GM18909 (cell line): ENCODE measurements around the gene OLFML2B.
"Not testable (repeated sequence)": the region's sequence is repeated elsewhere in the genome, so short reads cannot be mapped to it uniquely, and the experiment has no call there.

Experiments
- ATAC-seq: cut with Tn5 transposase; IDR thresholded peaks from one replicate; pipeline ENCODE4 v1.9.1; 2021; ENCODE audit warnings: mild to moderate bottlenecking; ENCODE audit not compliant: unreplicated experiment, poor library complexity

The OLFML2B gene

GRCh38 chr1:162023547-162024501, at the start of gene OLFML2B:
Gene OLFML2B (minus strand): TSS chr1:162023869. CDS start chr1:162023430, 439 bp downstream.
- ATAC-seq: peak; percentile 62

- no peak for ATAC-seq
Observed at GRCh38 chr1:162072740-162073139, 49.1 kb upstream of the OLFML2B start.

- ATAC-seq: no peak
Observed at GRCh38 chr1:162070825-162071224, 47.2 kb upstream of the OLFML2B start.

DNA sequence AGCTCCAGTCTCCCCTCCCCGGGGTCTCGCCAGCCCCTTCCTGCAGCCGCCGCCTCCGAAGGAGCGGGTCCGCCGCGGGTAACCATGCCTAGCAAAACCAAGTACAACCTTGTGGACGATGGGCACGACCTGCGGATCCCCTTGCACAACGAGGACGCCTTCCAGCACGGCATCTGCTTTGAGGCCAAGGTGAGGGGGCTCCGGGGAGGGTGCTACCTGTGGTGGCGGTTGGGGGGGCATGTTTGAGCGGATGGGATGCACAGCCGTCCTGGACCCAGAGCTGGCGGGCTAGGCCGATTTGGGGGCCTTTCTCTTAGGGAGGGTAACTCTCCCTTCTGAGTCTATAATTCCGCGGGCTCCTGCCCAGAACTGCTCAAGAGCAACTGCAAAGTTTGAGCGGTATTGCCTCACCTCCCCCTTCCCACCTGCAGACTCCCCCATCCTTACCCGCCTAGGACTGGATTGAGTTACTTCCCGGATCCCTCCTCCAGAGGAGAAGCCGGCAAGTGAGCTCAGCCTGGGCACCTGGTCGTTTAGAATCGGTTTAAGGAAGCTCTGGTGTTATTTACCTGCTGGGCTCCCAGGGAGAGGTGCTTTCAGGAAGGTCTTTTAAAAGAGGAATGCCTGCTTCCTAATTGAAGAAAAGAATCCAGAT, 46.6 kb upstream of the OLFML2B start:
- ATAC-seq: no peak

DNA sequence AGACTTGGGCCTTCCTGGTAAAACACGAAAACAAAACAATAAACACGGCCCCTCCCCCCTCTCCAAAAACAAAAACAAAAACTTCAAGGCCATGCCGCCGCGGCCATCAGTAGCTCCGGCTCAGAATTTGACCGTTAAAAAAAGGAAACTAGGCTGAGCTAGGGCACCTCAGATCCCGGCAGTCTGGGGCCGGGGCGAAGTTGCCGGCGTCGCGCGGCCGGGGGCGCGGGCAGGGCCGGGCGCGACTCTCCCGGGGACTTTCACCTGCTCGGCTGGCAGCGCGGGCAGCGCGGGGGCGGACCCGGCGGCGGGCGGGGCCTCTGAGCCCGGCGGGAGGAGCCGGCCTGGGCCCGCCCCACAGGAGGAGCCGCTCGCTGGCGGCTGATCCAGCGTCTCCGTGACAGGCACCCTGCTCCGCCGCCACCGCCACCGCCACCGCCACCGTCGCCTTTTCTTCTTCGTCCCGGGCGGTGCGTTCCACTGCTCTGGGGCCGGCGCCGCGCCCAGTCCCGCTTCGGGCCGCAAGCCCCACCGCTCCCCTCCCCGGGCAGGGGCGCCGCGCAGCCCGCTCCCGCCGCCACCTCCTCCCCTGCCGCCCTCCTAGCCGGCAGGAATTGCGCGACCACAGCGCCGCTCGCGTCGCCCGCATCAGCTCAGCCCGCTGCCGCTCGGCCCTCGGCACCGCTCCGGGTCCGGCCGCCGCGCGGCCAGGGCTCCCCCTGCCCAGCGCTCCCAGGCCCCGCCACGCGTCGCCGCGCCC, 45.8 kb upstream of the OLFML2B start, which contains the start of gene NOS1AP:
Gene NOS1AP, plus strand, starts transcription at position 358 of the 760 bp plus-strand sequence. CDS start 487 bp downstream, outside the sequence.
- peak; percentile 97 for ATAC-seq

DNA sequence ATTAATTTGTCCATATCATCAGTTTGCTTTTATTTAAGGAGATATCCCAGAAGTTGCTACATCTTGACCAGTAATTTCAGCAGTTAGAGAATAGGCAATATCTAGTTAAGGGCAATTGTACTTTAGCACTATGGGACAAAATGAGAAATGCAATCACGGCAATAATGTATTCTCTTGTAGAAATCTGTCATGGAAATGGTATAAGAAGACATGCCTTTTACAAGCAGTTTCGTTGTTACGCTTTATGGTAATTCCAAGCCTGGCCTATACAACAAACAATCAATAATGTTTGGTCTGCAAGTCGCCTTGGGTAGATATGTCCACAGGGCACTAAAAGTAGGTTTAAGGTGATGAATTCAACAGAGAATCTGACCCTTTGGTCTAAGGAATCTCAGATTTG, 44.6 kb upstream of the OLFML2B start:
- ATAC-seq: no peak

DNA sequence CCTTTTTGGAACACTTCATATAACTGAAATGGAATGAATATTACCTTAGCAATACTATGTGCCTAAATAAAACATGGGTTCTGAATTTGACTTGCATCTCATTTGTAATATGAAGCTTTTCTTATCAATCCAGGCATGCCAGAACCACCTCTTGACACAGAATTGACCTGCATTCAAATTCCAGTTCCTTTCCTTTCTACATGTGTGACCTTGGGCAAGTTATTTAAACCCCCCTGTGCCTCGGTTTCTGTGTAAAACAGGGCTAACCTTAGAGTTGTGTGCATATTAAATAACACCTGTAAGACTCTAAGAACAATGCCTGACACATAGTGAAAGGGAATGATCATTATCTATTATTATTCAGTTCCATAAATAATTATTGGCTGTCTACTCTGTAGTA, 43.8 kb upstream of the OLFML2B start:
- ATAC-seq: no peak

DNA sequence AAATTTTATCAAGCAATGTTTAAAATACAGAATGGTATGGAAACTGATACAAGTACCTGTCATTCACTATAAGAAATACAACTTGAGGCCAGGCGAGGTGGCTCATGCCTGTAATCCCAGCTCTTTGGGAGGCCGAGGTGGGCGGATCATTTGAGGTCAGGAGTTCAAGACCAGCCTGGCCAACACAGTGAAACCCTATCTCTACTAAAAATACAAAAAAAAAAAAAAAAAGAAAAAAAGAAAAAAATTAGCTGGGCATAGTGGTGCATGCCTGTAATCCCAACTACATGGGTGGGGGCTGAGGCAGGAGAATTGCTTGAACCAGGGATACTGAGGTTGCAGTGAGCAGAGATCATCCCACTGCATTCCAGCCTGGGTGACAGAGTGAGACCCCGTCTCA, 43.2 kb upstream of the OLFML2B start:
- not testable (repeated sequence) for ATAC-seq

DNA sequence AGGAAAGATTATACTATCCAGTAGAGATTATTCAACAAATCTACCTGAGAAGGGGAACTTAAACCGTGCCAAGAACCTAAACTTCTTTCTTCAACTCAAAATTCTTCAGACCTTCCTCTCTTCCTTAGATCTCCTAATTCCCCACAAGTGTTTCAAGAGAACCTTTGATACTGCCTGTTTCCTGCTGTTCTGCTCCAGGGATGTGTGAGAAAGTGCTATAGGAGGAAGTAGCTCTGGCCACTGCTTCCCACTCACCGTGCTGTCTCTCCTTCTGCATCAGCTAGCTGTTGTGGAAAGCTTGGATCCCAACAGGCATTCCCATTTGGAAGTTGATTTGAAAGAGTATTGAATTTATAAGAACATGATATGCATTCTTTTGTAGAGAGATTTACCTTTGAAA, 41.3 kb upstream of the OLFML2B start:
- no peak for ATAC-seq

DNA sequence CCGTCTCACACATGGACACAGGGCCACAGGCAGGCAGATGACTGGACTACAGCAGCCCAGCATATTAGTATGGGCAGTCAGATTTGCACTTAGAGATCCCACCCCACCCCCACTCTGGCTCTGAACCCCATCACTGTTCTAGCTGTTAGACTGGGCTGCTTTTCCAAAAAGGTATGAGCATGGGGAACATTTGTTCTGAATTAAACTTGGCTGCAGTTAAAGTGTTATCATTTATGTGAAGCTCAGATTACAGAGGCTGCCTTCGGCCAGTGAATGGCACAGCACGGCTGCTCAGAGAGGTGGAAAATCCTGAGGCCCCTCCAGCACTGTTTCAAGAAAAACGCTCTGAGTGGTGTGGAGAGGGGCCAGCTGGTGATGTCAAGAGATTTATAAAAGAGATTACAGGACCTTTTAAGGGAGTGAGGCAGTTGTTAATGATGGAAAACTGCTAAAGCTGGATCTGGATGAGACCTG, 38.9 kb upstream of the OLFML2B start:
- no peak for ATAC-seq

GRCh38 chr1:162060314-162060713, 36.6 kb upstream of the OLFML2B start:
- no peak for ATAC-seq

GRCh38 chr1:162059721-162060120, 36.1 kb upstream of the OLFML2B start:
- ATAC-seq: no peak

- ATAC-seq: no peak
Observed at GRCh38 chr1:162056579-162056978, 32.9 kb upstream of the OLFML2B start.

DNA sequence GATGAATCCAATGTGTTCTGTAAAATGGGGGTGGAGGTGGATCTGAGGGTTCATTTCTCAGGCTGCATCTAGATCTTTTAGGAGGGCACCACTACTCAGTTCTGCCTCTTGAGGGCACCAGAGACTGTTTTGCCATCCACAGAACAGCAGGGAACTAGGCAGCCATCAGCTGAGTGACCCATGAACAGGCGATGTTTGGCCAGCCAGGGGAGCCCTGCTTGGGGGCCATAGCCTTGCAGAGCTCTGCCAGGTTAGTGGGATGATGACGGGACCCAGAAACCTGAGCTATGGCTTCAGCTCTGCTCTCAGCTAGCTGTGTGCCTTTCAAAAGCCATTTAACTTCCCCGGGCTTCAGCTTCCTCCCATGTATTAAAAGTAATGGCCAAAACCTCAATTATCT, 32.4 kb upstream of the OLFML2B start:
- peak; percentile 69 for ATAC-seq

GRCh38 chr1:162055062-162055461, 31.4 kb upstream of the OLFML2B start:
- no peak for ATAC-seq

- not testable (repeated sequence) for ATAC-seq
Observed at GRCh38 chr1:162053949-162054348, 30.3 kb upstream of the OLFML2B start.

DNA sequence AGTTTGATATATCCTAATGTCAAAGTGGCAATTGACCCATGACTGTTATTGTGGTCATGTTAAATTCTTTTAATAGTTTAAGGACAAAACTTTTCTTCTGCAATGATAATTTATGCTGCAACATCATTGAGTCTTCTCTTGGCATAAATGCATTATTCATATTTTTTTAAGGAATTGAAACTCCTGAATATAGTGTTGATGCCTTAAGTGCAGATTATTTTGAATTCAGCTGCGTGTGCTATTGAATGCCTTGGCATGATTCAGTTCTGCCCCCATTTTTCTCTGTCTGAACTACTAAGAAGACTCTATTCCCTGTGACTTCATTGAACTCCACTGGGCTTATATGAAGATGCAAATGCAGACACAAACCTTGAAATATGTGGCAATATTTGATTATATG, 23.3 kb upstream of the OLFML2B start:
- ATAC-seq: no peak

GRCh38 chr1:162042361-162042760, 18.7 kb upstream of the OLFML2B start:
- ATAC-seq: no peak

DNA sequence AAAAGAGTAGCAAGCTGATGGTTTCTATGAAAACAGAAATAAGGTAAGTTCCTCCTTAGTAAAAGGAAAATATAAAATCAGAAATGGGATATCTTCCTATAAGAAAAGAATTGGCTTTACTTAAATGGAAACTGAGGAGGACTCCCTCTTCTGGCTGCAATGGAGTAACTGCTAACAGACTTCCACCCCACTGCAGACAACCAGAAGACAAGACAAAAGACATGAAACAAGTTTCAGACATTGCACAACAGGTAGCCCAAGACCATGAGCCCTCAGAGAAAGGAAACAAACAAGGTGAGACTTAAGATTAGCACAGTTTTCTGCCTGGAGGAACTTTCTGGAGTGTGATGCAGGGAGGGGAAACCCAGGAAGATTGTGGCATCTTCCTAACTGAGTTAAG, 17.0 kb upstream of the OLFML2B start:
- no peak for ATAC-seq

DNA sequence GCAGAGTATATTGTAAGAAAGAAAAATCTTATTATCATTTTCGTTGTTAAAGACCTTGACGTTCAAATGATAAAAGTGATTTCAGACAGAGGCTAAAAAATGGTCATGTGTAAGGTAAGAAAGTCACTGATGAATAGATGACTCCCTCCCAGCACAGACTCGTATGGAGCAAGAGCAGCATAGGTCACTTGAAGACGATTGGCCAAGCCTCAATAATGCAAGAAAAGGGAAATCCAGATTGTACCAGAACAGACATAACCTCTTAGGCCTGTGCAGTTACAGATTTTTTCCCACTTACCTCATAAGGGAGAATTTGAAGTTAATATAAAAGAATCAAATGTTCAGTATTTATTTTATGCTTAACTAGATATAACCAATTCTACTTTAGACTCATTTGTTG, 16.3 kb upstream of the OLFML2B start:
- ATAC-seq: no peak

DNA sequence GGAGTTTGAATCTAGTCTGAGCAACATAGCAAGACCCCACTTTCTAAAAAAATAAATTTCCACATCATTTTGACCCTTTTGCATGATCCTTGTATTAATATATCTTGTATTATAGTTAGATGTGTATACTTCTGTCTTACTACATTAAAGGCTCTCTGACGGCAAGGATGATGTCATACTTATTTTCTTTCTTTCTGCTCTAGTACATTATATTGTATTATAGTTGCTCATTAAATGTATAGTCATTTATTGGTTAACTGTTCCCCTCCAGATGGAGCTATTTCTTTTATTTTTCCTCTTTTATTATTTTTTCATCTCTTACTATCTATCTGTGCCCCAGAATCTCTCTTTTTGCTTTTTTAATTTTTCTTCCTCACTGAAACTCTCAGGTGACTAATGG, 15.0 kb upstream of the OLFML2B start:
- ATAC-seq: no peak
